Body of pancreas (tissue), 4 donors: ENCODE results near the gene KLK5. TPM values are rescaled to one million over a fixed set of nuclear protein-coding genes. Genes with fewer than 3 reads are reported as not detected.

Source experiments
- ATAC-seq: fragments of 150-250 bp; one replicate; pipeline ENCODE4 v1.9.1; 2016
- DNase-seq, 4 donors: peaks; one replicate each; pipeline ENCODE4 v3.0.0-alpha.2; 2019
- H3K27ac ChIP-seq, 4 donors: fragments of 200-600 bp; sonication (generic); 1 replicate in 3 of 4; 2 replicates in 1 of 4; pipeline versions ENCODE4 v1.5.1 to v1.6.1; 2016 to 2019; ENCODE audit warnings: mild to moderate bottlenecking in 1 of 4, mixed read lengths in 1 of 4, moderate library complexity in 1 of 4
- H3K27me3 ChIP-seq, 2 donors: fragments of 200-600 bp; sonication (generic); one replicate each; pipeline ENCODE4 v1.6.0; 2016; ENCODE audit warnings: mild to moderate bottlenecking in 1 of 2
- H3K36me3 ChIP-seq, 2 donors: fragments of 200-600 bp; sonication (generic); replicated peaks in 1 of 2; 2 replicates each; pipeline ENCODE4 v1.5.1; 2016; ENCODE audit warnings: low read depth in 2 of 2; ENCODE audit not compliant: insufficient read depth in 1 of 2
- H3K4me1 ChIP-seq: fragments of 200-600 bp; sonication (generic); one replicate; pipeline ENCODE4 v1.6.0; 2016
- H3K4me3 ChIP-seq, 2 donors: fragments of 200-600 bp; sonication (generic); 1 replicate in 1 of 2; 2 replicates in 1 of 2; pipeline ENCODE4 v1.5.1; 2016 to 2019
- H3K9me3 ChIP-seq, 3 donors: fragments of 200-600 bp; sonication (generic); 1 replicate in 2 of 3; 2 replicates in 1 of 3; pipeline ENCODE4 v1.5.1; 2016
- CTCF ChIP-seq, 7 experiments: fragments of 450-650 bp in 4 of 7; fragments of 200-600 bp in 3 of 7; sonication (generic) in 3 of 7; IDR thresholded peaks; one replicate each; pipeline ENCODE4 v1.5.1; 2016 to 2019; ENCODE audit warnings: antibody characterized with exemption in 7 of 7
- POLR2A ChIP-seq, 3 donors: fragments of 450-650 bp; IDR thresholded peaks; one replicate each; pipeline ENCODE4 v1.6.1; 2016; ENCODE audit warnings: antibody characterized with exemption in 3 of 3, mild to moderate bottlenecking in 2 of 3
- WGBS, 2 donors: methylation state at CpG; one replicate each; pipeline ENCODE4 v1.1.5; 2017; 5-methylcytosine and 5-hydroxymethylcytosine counted together
- intact Hi-C: fragments of 100-400 bp; cut with DNase I; formaldehyde crosslinking; loops from one replicate; pipeline ENCODE4 v1.15.1; 2023
- total RNA-seq, 2 donors: library from RNA; depleted of rRNA; stranded (reverse); fragments of >200 nt; gene quantifications; one replicate each; pipeline ENCODE4 v1.1.0, GENCODE V29; 2016

The KLK5 gene
- total RNA-seq, 2 donors from 2014 or later: not detected

- intact Hi-C loops: no loop called here
- Histone ChIP-seq H3K9me3 (no peaks in the 10 kb centered on the region), H3K27ac (no peak overlapping the region), H3K4me3 (no peak overlapping the region), H3K4me1 (no peaks in the 10 kb centered on the region), H3K36me3 (no peaks in the 10 kb centered on the region), H3K27me3 (no peaks in the 10 kb centered on the region)
- WGBS, 2 donors: 42 to 63% methylated on average over 2 of the region's 2 CpGs
- DNase-seq (no peak), ATAC-seq (no peak)
- TF ChIP-seq POLR2A (IDR thresholded peaks at IDR 0.05) (no peak), CTCF (IDR thresholded peaks at IDR 0.05) (no peak)
These were observed 36.8 kb downstream of the KLK5 start for GRCh38 chr19:50916069-50916468.

DNA sequence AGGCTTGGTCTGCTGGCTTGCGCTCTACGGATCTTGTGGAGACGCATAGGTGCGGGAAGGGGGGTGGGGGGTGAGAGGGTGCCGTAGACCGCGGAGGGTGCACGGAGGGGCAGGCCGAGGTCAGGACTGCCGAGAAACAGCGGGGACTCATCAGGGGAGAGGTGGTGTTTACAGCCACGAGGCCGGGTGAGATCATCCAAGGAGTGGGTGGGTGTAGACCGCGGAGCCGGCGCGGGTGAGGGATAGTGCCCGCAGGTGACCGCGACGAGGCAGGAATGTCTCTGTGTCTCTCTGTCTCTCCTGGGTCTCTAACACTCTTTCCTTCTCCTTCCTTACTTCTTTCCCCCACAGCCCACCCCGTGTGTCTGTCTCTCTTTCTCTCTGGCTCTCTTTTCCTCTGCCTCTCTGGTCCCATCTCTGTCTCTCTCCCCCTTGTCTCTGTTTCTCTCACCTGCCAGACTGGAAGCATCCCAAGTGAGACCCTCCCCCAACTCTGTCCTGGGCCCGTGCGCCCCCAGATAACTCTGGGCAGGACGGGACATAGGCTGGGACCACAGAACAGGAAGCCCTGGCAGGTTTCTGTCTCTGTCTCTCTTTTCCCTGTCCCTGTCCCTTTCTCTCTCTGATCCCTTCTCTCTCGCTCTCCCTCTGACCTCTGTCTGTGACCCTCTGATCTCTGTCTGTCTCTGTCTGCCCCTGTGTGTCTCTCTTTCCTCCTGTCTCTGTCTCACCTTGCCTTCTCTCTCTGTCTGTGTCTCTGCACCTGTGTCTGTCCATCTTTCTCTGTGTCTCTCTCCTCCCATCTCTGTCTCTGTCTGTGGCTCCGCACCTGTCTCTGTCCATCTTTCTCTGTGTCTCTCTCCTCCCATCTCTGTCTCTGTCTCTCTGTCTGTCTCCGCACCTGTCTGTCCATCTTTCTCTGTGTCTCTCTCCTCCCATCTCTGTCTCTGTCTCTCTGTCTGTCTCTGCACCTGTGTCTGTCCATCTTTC lies 39.8 kb downstream of the KLK5 start:
- WGBS, 2 donors: 6 to 7% methylated on average over 29 of the region's 29 CpGs
- no peak for ATAC-seq
- TF ChIP-seq POLR2A (IDR thresholded peaks at IDR 0.05) (no peak), CTCF (IDR thresholded peaks at IDR 0.05) (no peak)
- H3K4me1 ChIP-seq: peaks cover 3% of the 10 kb centered on the region
- no peaks in the 10 kb centered on the region for H3K9me3 ChIP-seq
- no peak overlapping the region for H3K4me3 ChIP-seq
- no peak for DNase-seq
- H3K27ac ChIP-seq: no peak overlapping the region
- no peaks in the 10 kb centered on the region for H3K36me3 ChIP-seq
- H3K27me3 ChIP-seq: no peaks in the 10 kb centered on the region
- intact Hi-C loops: no loop called here

- no peak overlapping the region for H3K27ac ChIP-seq
- peaks cover 3% of the 10 kb centered on the region for H3K4me1 ChIP-seq
- no peaks in the 10 kb centered on the region for H3K36me3 ChIP-seq
- H3K9me3 ChIP-seq: no peaks in the 10 kb centered on the region
- DNase-seq: no peak
- ATAC-seq: no peak
- intact Hi-C loops: no loop called here
- TF ChIP-seq CTCF (IDR thresholded peaks at IDR 0.05): no peak
- no peak for TF ChIP-seq POLR2A (IDR thresholded peaks at IDR 0.05)
- no peaks in the 10 kb centered on the region for H3K27me3 ChIP-seq
- H3K4me3 ChIP-seq: no peak overlapping the region
- WGBS, 2 donors: 7 to 13% methylated on average over 20 to 21 of the region's 21 CpGs
These were observed 40.7 kb downstream of the KLK5 start for GRCh38 chr19:50912102-50912599.

- TF ChIP-seq CTCF (IDR thresholded peaks at IDR 0.05) (no peak), POLR2A (IDR thresholded peaks at IDR 0.05) (no peak)
- intact Hi-C loops: no loop called here
- no peak within 1 kb of the TSS for H3K4me3 ChIP-seq
- H3K4me1 ChIP-seq: peaks cover 3% of the 10 kb centered on the region
- H3K36me3 ChIP-seq: no peaks in the 10 kb centered on the region
- ATAC-seq (no peak), DNase-seq (no peak)
- 35 to 47% methylated on average over 8 to 9 of the region's 9 CpGs for WGBS, 2 donors
- H3K9me3 ChIP-seq: no peaks in the 10 kb centered on the region
- H3K27ac ChIP-seq: no peak within 1 kb of the TSS
- H3K27me3 ChIP-seq: no peaks in the 10 kb centered on the region
These were observed 41.4 kb downstream of the KLK5 start, which contains the start of gene KLK4 for GRCh38 chr19:50911206-50912101. Gene KLK4 (minus strand): TSS chr19:50911395. CDS start chr19:50910738, 657 bp downstream.
